ENCODE data around the gene SEC16A. TPM values are rescaled to one million over a fixed set of nuclear protein-coding genes. Genes with fewer than 3 reads are reported as not detected.

SEC16A gene
- total RNA-seq, 1 donor from 2014 or later, result 94.5 TPM

GRCh38 chr9:136463578-136463977, 19.3 kb downstream of the SEC16A start:
- no peaks in the 10 kb centered on the region for H3K9me3 ChIP-seq (ENCODE audit: insufficient read depth, low read depth, low read length)
- H3K36me3 Mint-ChIP-seq (ENCODE audit: low read depth, unreplicated experiment), result peaks cover 15% of the 10 kb centered on the region
- peaks cover 46% of the 10 kb centered on the region for H3K79me2 ChIP-seq (ENCODE audit: insufficient read depth, low read length)
- H3K4me3 ChIP-seq (ENCODE audit: insufficient read depth, low read depth, low read length), result no peak overlapping the region
- no peaks in the 10 kb centered on the region for H3K9me3 Mint-ChIP-seq (ENCODE audit: unreplicated experiment)
- H3K27ac ChIP-seq (ENCODE audit: low read depth, low read length), result no peak overlapping the region
- no peak overlapping the region for H3K4me2 ChIP-seq (ENCODE audit: low read length)
- TF ChIP-seq EZH2 (IDR thresholded peaks at IDR 0.05; ENCODE audit: insufficient read depth, low read length) (no peak), CTCF (IDR thresholded peaks at IDR 0.05; ENCODE audit: insufficient read depth, low read depth, low read length) (no peak)
- H3K9ac ChIP-seq (ENCODE audit: low read length), result no peak overlapping the region
- no peak overlapping the region for H3K4me3 Mint-ChIP-seq (ENCODE audit: unreplicated experiment)
- no peaks in the 10 kb centered on the region for H3K4me1 Mint-ChIP-seq (ENCODE audit: low read depth, unreplicated experiment)
- DNase-seq (ENCODE audit: low read depth) (no peak), FAIRE-seq (no peak)
- no peak overlapping the region for H3K27ac Mint-ChIP-seq (ENCODE audit: unreplicated experiment)
- H3K27me3 ChIP-seq (ENCODE audit: insufficient read depth, low read length), result no peaks in the 10 kb centered on the region
- no peaks in the 10 kb centered on the region for H3K27me3 Mint-ChIP-seq (ENCODE audit: low read depth, unreplicated experiment)
- H3K36me3 ChIP-seq (ENCODE audit: insufficient read depth, low read length), result peaks cover 60% of the 10 kb centered on the region
- no peaks in the 10 kb centered on the region for H3K4me1 ChIP-seq (ENCODE audit: insufficient read depth, low read length)
- H2AFZ ChIP-seq (ENCODE audit: low read depth, low read length), result no peak overlapping the region
- H4K20me1 ChIP-seq (ENCODE audit: insufficient read depth, low read length), result peaks cover 80% of the 10 kb centered on the region

- no peaks in the 10 kb centered on the region for H3K27me3 ChIP-seq (ENCODE audit: insufficient read depth, low read length)
- H3K9me3 ChIP-seq (ENCODE audit: insufficient read depth, low read depth, low read length), result no peaks in the 10 kb centered on the region
These were observed 20.2 kb downstream of the SEC16A start for GRCh38 chr9:136462664-136463063.

More at GRCh38 chr9:136462664-136463063, 20.2 kb downstream of the SEC16A start:
- no peak overlapping the region for H3K4me3 Mint-ChIP-seq (ENCODE audit: unreplicated experiment)
- no peak for DNase-seq (ENCODE audit: low read depth)
- H3K4me1 ChIP-seq (ENCODE audit: insufficient read depth, low read length), result no peaks in the 10 kb centered on the region
- no peak overlapping the region for H3K9ac ChIP-seq (ENCODE audit: low read length)
- peaks cover 40% of the 10 kb centered on the region for H3K79me2 ChIP-seq (ENCODE audit: insufficient read depth, low read length)
- no peaks in the 10 kb centered on the region for H3K4me1 Mint-ChIP-seq (ENCODE audit: low read depth, unreplicated experiment)
- no peaks in the 10 kb centered on the region for H3K27me3 Mint-ChIP-seq (ENCODE audit: low read depth, unreplicated experiment)
- H3K27ac Mint-ChIP-seq (ENCODE audit: unreplicated experiment), result no peak overlapping the region
- no peak for FAIRE-seq
- H3K9me3 Mint-ChIP-seq (ENCODE audit: unreplicated experiment), result no peaks in the 10 kb centered on the region
- peaks cover 17% of the 10 kb centered on the region for H3K36me3 Mint-ChIP-seq (ENCODE audit: low read depth, unreplicated experiment)
- no peak overlapping the region for H3K4me3 ChIP-seq (ENCODE audit: insufficient read depth, low read depth, low read length)
- peaks cover 55% of the 10 kb centered on the region for H3K36me3 ChIP-seq (ENCODE audit: insufficient read depth, low read length)
- H2AFZ ChIP-seq (ENCODE audit: low read depth, low read length), result no peak overlapping the region
- peaks cover 73% of the 10 kb centered on the region for H4K20me1 ChIP-seq (ENCODE audit: insufficient read depth, low read length)
- TF ChIP-seq EZH2 (IDR thresholded peaks at IDR 0.05; ENCODE audit: insufficient read depth, low read length) (no peak), CTCF (IDR thresholded peaks at IDR 0.05; ENCODE audit: insufficient read depth, low read depth, low read length) (no peak)
- no peak overlapping the region for H3K4me2 ChIP-seq (ENCODE audit: low read length)
- no peak overlapping the region for H3K27ac ChIP-seq (ENCODE audit: low read depth, low read length)
